ENCODE data around the gene HSPA8.

Gene HSPA8

GRCh38 chr11:123046473-123047259, 15.3 kb downstream of the HSPA8 start:
- DNase-seq, result no peak

- DNase-seq, result no peak
These were observed 16.8 kb downstream of the HSPA8 start for GRCh38 chr11:123045101-123045500.

GRCh38 chr11:123041185-123041584, 20.8 kb downstream of the HSPA8 start:
- DNase-seq, result no peak

GRCh38 chr11:123040111-123040432, 21.9 kb downstream of the HSPA8 start:
- no peak for DNase-seq

GRCh38 chr11:123035831-123036230, 26.1 kb downstream of the HSPA8 start:
- no peak for DNase-seq

GRCh38 chr11:123034597-123034996, 27.3 kb downstream of the HSPA8 start:
- no peak for DNase-seq

GRCh38 chr11:123033895-123034294, 28.0 kb downstream of the HSPA8 start:
- DNase-seq, result peak; percentile 13

- DNase-seq, result no peak
These were observed 31.4 kb downstream of the HSPA8 start for GRCh38 chr11:123030517-123030916.

- peak; percentile 31 for DNase-seq
These were observed 41.0 kb downstream of the HSPA8 start for GRCh38 chr11:123020968-123021367.

- no peak for DNase-seq
These were observed 43.2 kb downstream of the HSPA8 start for GRCh38 chr11:123018702-123019101.

- DNase-seq, result no peak
These were observed 50.4 kb downstream of the HSPA8 start for GRCh38 chr11:123011510-123011909.

All from stimulated activated CD4-positive, alpha-beta T cell treated with anti-CD3 and anti-CD28 coated beads, Interleukin-15, amount 100 ng/mL, for 24 hours (primary cell).